Mucosa of gallbladder (tissue), 1 donor: ENCODE measurements around the gene ANKRD11. TPM values are rescaled to one million over a fixed set of nuclear protein-coding genes. Genes with fewer than 3 reads are reported as not detected.
"Not testable (repeated sequence)": the region's sequence is repeated elsewhere in the genome, so short reads cannot be mapped to it uniquely, and the experiment has no call there.

ENCODE experiments used
- DNase-seq: peaks from one replicate; pipeline ENCODE4 v3.0.0-alpha.2; 2020; ENCODE audit warnings: low spot score
- total RNA-seq: library from RNA; stranded (reverse); gene quantifications from one replicate; pipeline ENCODE4 v1.2.1, GENCODE V29; 2021
- donor health status: DM: no; HTN: no; CAD: no.

ANKRD11 gene
- total RNA-seq, 1 donor from 2014 or later = 143 TPM

GRCh38 chr16:89384282-89384681, 106.1 kb downstream of the ANKRD11 start:
- no peak for DNase-seq

DNA sequence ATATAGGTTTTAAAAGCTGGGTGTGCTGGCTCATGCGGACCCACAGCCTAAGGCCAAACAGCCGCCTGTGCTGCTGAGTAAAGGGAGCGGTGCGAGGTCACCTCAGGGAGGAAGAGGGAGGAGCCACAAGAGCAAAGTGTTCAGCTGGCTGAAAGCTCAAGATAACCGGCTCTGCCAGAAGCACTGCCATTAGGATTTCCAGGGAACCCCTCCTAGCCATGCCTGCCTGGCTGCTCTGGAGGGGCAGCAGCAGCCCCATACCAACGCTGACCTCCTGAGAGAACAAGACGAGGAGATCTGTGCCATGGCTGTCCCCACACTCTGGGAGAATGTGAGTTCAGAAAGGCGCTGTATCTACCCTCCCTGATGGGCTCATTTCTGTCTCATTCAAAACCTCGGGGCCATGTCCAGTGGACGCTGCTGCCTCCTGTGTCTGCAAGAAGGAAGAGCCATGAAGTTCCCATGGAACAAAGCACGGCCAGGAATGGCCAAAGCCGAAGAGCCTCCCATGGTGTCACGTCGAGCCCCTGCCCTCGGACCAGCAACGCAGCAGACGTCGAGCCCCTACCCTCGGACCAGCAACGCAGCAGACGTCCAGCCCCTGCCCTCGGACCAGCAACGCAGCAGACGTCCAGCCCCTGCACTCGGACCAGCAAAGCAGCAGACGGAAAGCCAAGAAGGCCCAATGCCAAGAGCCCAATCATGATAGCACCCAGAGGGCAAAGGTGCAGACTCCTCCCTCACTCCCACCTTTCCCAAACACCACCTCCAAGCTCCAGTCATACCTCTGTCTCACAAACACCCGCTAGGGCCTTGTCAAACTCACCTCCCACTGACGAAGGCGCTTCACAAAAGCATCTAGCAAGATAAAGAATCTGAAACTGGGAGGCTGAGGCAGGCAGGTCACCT, 107.0 kb downstream of the ANKRD11 start:
- peak; percentile 59 for DNase-seq

DNA sequence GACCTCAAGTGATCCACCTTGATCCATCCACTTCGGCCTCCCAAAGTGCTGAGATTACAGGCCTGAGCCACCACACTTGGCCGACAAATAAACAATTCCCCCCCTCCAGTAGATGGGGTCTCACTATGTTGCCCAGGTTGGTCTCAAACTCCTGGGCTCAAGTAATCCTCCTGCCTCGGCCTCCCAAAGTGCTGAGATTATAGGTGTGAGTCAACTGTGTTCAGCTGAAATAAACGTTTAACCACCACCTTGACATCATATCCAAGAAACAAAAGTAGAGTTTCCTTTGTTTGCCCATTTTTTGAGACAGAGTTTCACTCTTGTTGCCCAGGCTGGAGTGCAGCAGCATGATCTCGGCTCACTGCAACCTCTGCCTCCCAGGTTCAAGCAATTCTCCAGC, 107.8 kb downstream of the ANKRD11 start:
- not testable (repeated sequence) for DNase-seq

GRCh38 chr16:89381788-89382187, 108.6 kb downstream of the ANKRD11 start:
- DNase-seq = no peak

- no peak for DNase-seq
Measured at GRCh38 chr16:89380681-89381080, 109.7 kb downstream of the ANKRD11 start.

DNA sequence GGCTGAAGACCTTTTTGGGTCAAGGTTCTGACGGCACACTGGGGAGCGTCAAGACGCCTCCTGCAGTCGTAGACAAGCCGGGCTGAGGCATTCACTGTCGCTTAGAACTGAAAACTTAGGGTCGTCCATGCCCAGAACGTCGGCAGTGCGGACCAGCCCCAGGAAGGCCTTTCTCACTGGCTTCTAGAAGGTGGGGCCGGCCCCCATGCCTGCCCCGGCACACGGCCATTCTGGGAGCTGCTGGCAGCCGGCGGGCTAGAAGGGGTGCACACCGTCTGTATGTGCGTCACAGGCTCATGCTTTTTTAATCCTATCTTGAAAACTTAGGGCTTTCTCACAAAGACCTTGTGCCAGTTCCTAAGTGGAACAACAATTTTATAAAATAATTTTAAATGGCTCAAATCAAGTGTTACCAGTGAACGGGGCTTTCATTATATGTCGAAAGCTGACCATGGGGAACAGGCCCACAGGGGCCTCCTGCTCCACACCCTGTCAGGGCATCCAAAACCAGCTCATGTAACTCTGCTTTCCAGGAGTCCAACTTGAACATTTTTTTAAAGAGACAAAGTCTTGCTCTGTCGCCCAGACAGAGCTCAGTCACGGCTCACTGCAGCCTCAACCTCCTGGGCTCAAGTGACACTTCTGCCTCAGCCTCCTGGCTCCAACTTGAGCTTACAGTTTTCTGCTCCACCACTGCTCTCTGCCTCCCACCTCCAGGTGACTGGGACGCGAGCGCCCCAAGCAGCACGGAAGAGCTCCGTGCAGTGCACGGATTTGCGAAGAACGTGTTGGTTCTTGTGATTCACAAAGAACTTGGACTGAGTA, 111.2 kb downstream of the ANKRD11 start:
- no peak for DNase-seq

GRCh38 chr16:89377453-89377848, 112.9 kb downstream of the ANKRD11 start:
- DNase-seq = no peak

DNA sequence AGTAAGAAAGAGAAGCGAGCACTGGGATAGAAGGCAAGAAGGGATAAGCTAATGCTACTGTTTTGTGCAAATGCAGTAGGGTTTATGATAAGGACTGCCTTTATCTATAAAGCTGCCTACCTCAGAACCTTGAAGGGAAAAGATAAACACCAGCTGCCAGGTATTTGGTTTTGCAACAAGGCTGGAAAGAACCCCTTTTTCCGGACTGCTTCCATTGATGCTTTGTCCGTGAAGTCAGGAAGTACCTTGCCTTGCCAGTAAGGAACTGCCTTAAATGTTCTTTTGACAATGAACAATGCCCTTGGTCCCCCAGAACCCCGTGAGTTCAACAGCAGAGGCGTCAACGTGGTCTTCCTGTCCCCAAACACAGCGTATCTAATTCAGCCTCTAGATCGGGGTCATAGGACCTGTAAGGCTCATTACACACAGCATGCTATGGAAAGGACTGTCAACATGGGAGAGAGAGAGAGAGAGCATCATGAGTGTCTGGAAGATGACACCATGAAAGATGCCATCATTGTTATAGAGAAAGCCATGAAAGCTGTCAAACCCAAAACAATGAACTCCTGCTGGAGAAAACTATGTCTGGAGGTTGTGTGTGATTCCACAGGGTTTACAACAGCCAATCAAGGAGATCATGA, 113.4 kb downstream of the ANKRD11 start:
- DNase-seq = no peak

- DNase-seq = no peak
Measured at GRCh38 chr16:89375686-89376085, 114.7 kb downstream of the ANKRD11 start.

DNA sequence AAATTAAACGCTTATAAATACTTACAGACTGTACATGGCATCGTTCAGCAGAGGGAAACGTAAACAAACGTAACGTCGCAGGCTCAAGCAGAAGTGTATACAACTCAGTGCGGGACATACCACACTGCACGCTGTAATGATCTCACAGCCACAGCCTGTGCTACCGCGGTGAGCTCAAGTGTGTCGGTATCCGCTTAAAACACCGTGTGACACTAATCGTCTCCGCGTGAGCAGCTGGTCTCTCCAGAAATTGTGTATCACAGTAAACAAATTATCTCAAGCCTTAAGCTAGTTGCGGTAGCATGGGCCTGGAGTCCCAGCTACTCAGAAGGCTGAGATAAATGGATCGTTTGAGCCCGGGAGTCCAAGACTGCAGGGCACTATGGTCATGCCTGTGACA, 115.3 kb downstream of the ANKRD11 start:
- no peak for DNase-seq

- no peak for DNase-seq
Measured at GRCh38 chr16:89374393-89374960, 115.9 kb downstream of the ANKRD11 start.

DNA sequence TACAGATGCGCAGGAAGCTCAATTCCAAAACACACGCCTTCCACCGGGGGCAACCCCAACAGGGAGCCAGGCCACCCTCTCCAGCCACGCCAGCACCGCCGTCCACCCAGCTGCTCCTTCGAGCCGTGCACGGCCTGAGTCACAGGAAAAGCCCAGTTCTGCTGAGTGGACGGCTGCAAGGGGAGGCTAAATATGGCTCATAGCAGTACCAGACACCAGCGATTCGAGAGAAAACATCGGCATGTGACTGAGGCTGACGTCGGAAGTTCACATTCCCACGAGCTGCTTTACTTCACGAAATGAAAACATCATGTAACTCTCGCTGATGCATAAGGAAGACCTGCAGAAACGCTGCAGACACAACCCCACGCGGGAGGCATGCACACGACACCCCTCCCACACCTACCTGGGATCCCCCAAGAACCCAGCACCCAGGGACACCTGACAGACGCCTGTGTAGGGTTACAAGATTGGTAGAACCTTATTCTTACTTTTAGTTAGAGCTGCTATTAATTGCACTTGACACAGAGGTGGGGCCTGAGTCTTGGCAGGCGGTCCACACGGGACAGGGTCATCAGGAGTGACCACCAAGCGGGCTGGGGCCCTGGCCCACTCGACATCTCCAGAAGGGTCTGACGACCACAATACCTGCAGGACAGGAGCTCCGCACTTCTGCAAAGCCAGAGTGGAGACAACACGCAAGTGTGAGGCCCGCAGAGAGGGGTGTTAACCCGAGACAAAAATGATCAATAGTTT, 116.8 kb downstream of the ANKRD11 start:
- peak; percentile 60 for DNase-seq

- no peak for DNase-seq
Measured at GRCh38 chr16:89371968-89372634, 118.3 kb downstream of the ANKRD11 start.

- DNase-seq = no peak
Measured at GRCh38 chr16:89371386-89371785, 119.0 kb downstream of the ANKRD11 start.

GRCh38 chr16:89370601-89371000, 119.8 kb downstream of the ANKRD11 start:
- no peak for DNase-seq

- DNase-seq = no peak
Measured at GRCh38 chr16:89370081-89370511, 120.3 kb downstream of the ANKRD11 start.

DNA sequence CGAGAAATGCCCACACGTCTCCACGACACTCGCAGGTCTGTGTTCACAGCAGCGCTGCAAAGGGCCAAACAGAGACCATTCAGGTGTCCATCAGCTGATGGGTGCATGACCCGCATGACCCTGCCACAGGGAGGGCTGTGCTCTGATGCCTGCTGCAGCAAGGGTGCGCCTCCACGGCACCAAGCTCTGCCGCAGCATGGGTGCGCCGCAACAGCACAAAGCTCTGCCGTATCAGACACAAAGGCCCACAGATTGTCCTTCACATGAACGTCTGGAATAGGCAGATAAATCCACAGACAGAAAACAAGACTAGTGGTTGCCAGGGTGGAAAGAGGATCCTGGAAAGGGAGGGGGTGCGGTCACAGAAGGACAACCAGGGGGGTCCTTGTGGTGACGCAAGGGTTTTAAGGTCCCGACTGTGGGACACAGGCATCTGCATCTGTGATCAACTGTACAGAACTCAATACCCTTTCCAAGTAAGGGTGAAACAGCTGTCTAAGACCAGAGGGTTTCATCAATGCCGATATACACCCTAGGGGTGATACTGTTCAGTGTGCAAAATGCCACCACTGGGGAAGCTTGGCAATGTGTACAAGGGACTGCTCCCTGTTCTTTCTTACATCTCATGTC, 121.0 kb downstream of the ANKRD11 start:
- DNase-seq = no peak

- no peak for DNase-seq
Measured at GRCh38 chr16:89368604-89369249, 121.6 kb downstream of the ANKRD11 start.

DNA sequence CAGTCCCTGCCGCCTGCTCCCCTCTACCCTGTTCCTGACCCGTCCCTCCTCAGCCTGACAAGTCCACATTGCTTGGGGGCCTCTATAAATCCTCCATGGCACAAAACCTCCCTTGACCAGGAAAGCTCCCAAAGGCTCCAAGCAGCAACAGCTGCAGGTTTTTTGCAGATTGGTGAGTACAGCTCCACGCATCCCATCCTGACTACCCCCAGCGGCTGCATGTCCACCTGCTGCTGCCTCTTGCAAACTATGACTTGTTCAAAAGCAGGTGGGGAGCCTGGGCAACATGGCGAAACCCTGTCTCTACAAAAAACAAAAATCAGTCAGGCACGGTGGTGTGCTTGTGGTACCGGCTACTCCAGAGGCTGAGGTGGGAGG, 122.8 kb downstream of the ANKRD11 start:
- DNase-seq = no peak
